Keratinocyte (primary cell): ENCODE results near the gene FBLN1. TPM values are rescaled to one million over a fixed set of nuclear protein-coding genes. Genes with fewer than 3 reads are reported as not detected.
"Not testable (repeated sequence)": the region's sequence is repeated elsewhere in the genome, so short reads cannot be mapped to it uniquely, and the experiment has no call there.

Experiments
- DNase-seq: peaks from one replicate; pipeline ENCODE4 v3.0.0-alpha.2; 2011; ENCODE audit warnings: low read depth, missing footprints, low spot score
- FAIRE-seq: peaks from 2 replicates; lab custom pipeline; 2011; peaks lifted over from hg19 to GRCh38; lab: Jason Lieb, UNC
- H2AFZ ChIP-seq: 2 replicates; pipeline ENCODE4 v1.6.0; 2012; ENCODE audit warnings: low read length, control low read depth, inconsistent platforms; ENCODE audit not compliant: control insufficient read depth
- H3K27ac ChIP-seq: 2 replicates; pipeline ENCODE4 v1.5.1; 2011; ENCODE audit warnings: low read length; ENCODE audit not compliant: control insufficient read depth, insufficient read depth
- H3K27me3 ChIP-seq: 3 replicates; pipeline ENCODE4 v1.6.0; 2011; ENCODE audit warnings: low read length; ENCODE audit not compliant: control insufficient read depth, insufficient read depth; ENCODE audit errors: extremely low read depth
- H3K36me3 ChIP-seq, 2 experiments: 2 replicates in 1 of 2; 3 replicates in 1 of 2; pipeline ENCODE4 v1.5.1; 2011; ENCODE audit warnings: low read length in 2 of 2, mild to moderate bottlenecking in 1 of 2; ENCODE audit not compliant: control insufficient read depth in 2 of 2, insufficient read depth in 2 of 2; ENCODE audit errors: extremely low read depth in 1 of 2
- H3K4me1 ChIP-seq: 3 replicates; pipeline ENCODE4 v1.5.1; 2011; ENCODE audit warnings: low read length; ENCODE audit not compliant: control insufficient read depth, insufficient read depth; ENCODE audit errors: extremely low read depth
- H3K4me2 ChIP-seq: 3 replicates; pipeline ENCODE4 v1.6.0; 2011; ENCODE audit warnings: low read depth, low read length; ENCODE audit not compliant: control insufficient read depth, insufficient read depth; ENCODE audit errors: extremely low read depth
- H3K4me3 ChIP-seq, 3 experiments: fragments of 200-600 bp in 1 of 3; sonication (generic) in 1 of 3; 2 replicates in 2 of 3; 3 replicates in 1 of 3; pipeline ENCODE4 v1.5.1; 2011 to 2016; ENCODE audit warnings: low read length in 3 of 3, mild to moderate bottlenecking in 3 of 3, control low read depth in 2 of 3, inconsistent platforms in 1 of 3, low read depth in 1 of 3, mixed read lengths in 1 of 3, mixed run types in 1 of 3, moderate library complexity in 1 of 3; ENCODE audit not compliant: control insufficient read depth in 2 of 3, insufficient read depth in 2 of 3; ENCODE audit errors: extremely low read depth in 1 of 3
- H3K79me2 ChIP-seq: 2 replicates; pipeline ENCODE4 v1.6.0; 2012; ENCODE audit warnings: low read length; ENCODE audit not compliant: control insufficient read depth, insufficient read depth
- H3K9ac ChIP-seq: 3 replicates; pipeline ENCODE4 v1.6.0; 2011; ENCODE audit warnings: low read length; ENCODE audit not compliant: control insufficient read depth, insufficient read depth; ENCODE audit errors: extremely low read depth
- H3K9me1 ChIP-seq: 3 replicates; pipeline ENCODE4 v1.6.0; 2011; ENCODE audit warnings: low read length; ENCODE audit not compliant: control insufficient read depth, insufficient read depth; ENCODE audit errors: extremely low read depth
- H3K9me3 ChIP-seq: 2 replicates; pipeline ENCODE4 v1.5.1; 2012; ENCODE audit warnings: low read depth, low read length; ENCODE audit not compliant: control insufficient read depth
- H4K20me1 ChIP-seq: 3 replicates; pipeline ENCODE4 v1.6.0; 2011; ENCODE audit warnings: low read length; ENCODE audit not compliant: control insufficient read depth, insufficient read depth; ENCODE audit errors: extremely low read depth
- EZH2 ChIP-seq: IDR thresholded peaks from one replicate; pipeline ENCODE4 v1.6.1; 2012; ENCODE audit warnings: inconsistent platforms, mild to moderate bottlenecking, low read length, moderate library complexity
- dilution Hi-C: fragments of 300-500 bp; cut with MboI; formaldehyde crosslinking; loops from one replicate; pipeline ENCODE4 v1.7.0; 2020; ENCODE audit warnings: low sequenced_read_pairs; ENCODE audit not compliant: extremely low pct_ligation_motif_present
- polyA plus RNA-seq, 5 experiments: library from polyadenylated mRNA; depleted of rRNA in 3 of 5; stranded (reverse) in 3 of 5; stranded (forward) in 1 of 5; unstranded in 1 of 5; fragments of >200 nt; gene quantifications; 1 replicate in 1 of 5; 2 replicates in 3 of 5; 3 replicates in 1 of 5; pipeline versions ENCODE4 v1.2.1 to v1.2.3, GENCODE V29; 2011 to 2012; ENCODE audit warnings: missing spikeins in 2 of 5, low read depth in 1 of 5, low replicate concordance in 1 of 5
- TF ChIP-seq, protein P1 (sequence below), 3 experiments: IDR thresholded peaks in 1 of 3; conservative IDR thresholded peaks in 1 of 3; optimal IDR thresholded peaks in 1 of 3; 2 replicates in 2 of 3; 3 replicates in 1 of 3; pipeline versions ENCODE3 to v1.5.1; 2011; ENCODE audit warnings: low read length in 3 of 3, mild to moderate bottlenecking in 3 of 3, moderate library complexity in 2 of 3, control low read depth in 1 of 3, inconsistent platforms in 1 of 3; ENCODE audit not compliant: insufficient read depth in 2 of 3; ENCODE audit errors: extremely low read depth in 1 of 3

Gene FBLN1
- polyA plus RNA-seq, 1 donor (not counting 4 experiments of a cell fraction or from before 2014, with no cell fraction given), result 13.7 TPM

- Histone ChIP-seq H3K4me2 (no peak overlapping the region), H3K9ac (no peak overlapping the region), H3K79me2 (no peaks in the 10 kb centered on the region), H2AFZ (no peak overlapping the region), H3K9me3 (no peaks in the 10 kb centered on the region), H3K4me1 (no peaks in the 10 kb centered on the region), H3K27ac (no peak overlapping the region), H3K4me3 (no peak overlapping the region), H4K20me1 (no peaks in the 10 kb centered on the region), H3K9me1 (no peaks in the 10 kb centered on the region), H3K27me3 (no peaks in the 10 kb centered on the region), H3K36me3 (no peaks in the 10 kb centered on the region)
- dilution Hi-C loops, result no loop called here
- DNase-seq, result no peak
- TF ChIP-seq, protein P1, sequence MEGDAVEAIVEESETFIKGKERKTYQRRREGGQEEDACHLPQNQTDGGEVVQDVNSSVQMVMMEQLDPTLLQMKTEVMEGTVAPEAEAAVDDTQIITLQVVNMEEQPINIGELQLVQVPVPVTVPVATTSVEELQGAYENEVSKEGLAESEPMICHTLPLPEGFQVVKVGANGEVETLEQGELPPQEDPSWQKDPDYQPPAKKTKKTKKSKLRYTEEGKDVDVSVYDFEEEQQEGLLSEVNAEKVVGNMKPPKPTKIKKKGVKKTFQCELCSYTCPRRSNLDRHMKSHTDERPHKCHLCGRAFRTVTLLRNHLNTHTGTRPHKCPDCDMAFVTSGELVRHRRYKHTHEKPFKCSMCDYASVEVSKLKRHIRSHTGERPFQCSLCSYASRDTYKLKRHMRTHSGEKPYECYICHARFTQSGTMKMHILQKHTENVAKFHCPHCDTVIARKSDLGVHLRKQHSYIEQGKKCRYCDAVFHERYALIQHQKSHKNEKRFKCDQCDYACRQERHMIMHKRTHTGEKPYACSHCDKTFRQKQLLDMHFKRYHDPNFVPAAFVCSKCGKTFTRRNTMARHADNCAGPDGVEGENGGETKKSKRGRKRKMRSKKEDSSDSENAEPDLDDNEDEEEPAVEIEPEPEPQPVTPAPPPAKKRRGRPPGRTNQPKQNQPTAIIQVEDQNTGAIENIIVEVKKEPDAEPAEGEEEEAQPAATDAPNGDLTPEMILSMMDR (optimal IDR thresholded peaks at IDR 0.05 in 1 of 3, IDR thresholded peaks at IDR 0.05 in 1 of 3, conservative IDR thresholded peaks at IDR 0.05 in 1 of 3; ENCODE audit: extremely low read depth in 1 of 3, insufficient read depth in 2 of 3, low read length in 3 of 3), result no peak
- no peak for TF ChIP-seq EZH2
- no peak for FAIRE-seq
Observed at GRCh38 chr22:45460288-45461109, 42.2 kb upstream of the FBLN1 start.

- DNase-seq, result no peak
- H2AFZ ChIP-seq, result no peak overlapping the region
- dilution Hi-C loops, result no loop called here
- no peak for TF ChIP-seq EZH2
- TF ChIP-seq, protein P1 (optimal IDR thresholded peaks at IDR 0.05 in 1 of 3, IDR thresholded peaks at IDR 0.05 in 1 of 3, conservative IDR thresholded peaks at IDR 0.05 in 1 of 3; ENCODE audit: extremely low read depth in 1 of 3, insufficient read depth in 2 of 3, low read length in 3 of 3), result peak in 1 of 3 experiments; percentile 13
- H3K9me3 ChIP-seq, result no peaks in the 10 kb centered on the region
- H3K9ac ChIP-seq, result no peak overlapping the region
- no peak overlapping the region for H3K4me3 ChIP-seq
- H3K36me3 ChIP-seq, result no peaks in the 10 kb centered on the region
- no peak overlapping the region for H3K4me2 ChIP-seq
- H3K9me1 ChIP-seq, result no peaks in the 10 kb centered on the region
- H3K4me1 ChIP-seq, result no peaks in the 10 kb centered on the region
- H3K27ac ChIP-seq, result no peak overlapping the region
- H4K20me1 ChIP-seq, result no peaks in the 10 kb centered on the region
- H3K79me2 ChIP-seq, result no peaks in the 10 kb centered on the region
- FAIRE-seq, result no peak
- no peaks in the 10 kb centered on the region for H3K27me3 ChIP-seq
Observed at GRCh38 chr22:45462034-45462655, 40.5 kb upstream of the FBLN1 start.

DNA sequence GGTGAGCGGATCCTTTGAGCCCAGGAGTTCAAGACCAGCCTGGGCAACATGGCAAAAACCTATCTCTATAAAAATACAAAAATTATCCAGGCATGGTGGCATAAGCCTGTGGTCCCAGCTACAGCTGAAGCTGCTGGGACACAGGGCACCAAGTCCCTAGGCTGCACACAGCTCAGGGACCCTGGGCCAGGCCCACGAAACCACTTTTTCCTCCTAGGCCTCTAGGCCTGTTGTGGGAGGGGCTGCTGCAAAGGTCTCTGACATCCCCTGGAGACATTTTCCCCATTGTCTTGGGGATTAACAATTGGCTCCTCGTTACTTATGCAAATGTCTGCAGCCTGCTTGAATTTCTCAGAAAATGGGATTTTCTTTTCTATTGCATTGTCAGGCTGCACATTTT, 39.0 kb upstream of the FBLN1 start:
- not testable (repeated sequence) for FAIRE-seq, H3K9me3 ChIP-seq

More for the DNA sequence above, 39.0 kb upstream of the FBLN1 start:
- dilution Hi-C loops, H3K4me2 ChIP-seq, H3K9me1 ChIP-seq, DNase-seq, H3K4me3 ChIP-seq, H3K36me3 ChIP-seq, H3K27ac ChIP-seq, H3K9ac ChIP-seq, H4K20me1 ChIP-seq, H3K79me2 ChIP-seq, H3K4me1 ChIP-seq, H3K27me3 ChIP-seq, H2AFZ ChIP-seq: not testable (repeated sequence)
